Measurements from ENCODE around the gene SCD.

GRCh38 chr10:100315615-100316014 lies 31.4 kb upstream of the SCD start:
- TF ChIP-seq HMG20B (CRISPR knock-in tag; IDR thresholded peaks at IDR 0.05) (no peak), ETV6 (IDR thresholded peaks at IDR 0.05; ENCODE audit: borderline replicate concordance in 1 of 2, low read depth in 2 of 2, low read length in 1 of 2) (no peak), ETV6 (CRISPR knock-in tag; IDR thresholded peaks at IDR 0.05; ENCODE audit: borderline replicate concordance) (no peak), NR3C1 (CRISPR knock-in tag; IDR thresholded peaks at IDR 0.05) (no peak), E2F4 (CRISPR knock-in tag; IDR thresholded peaks at IDR 0.05; ENCODE audit: low read depth) (no peak), PML (IDR thresholded peaks at IDR 0.05; ENCODE audit: low read length) (no peak), FIP1L1 (IDR thresholded peaks at IDR 0.05; ENCODE audit: low read depth, low read length, poor library complexity, severe bottlenecking) (no peak), YY1 (IDR thresholded peaks at IDR 0.05; ENCODE audit: borderline replicate concordance in 1 of 3, control insufficient read depth in 1 of 3, extremely low read depth in 1 of 3, insufficient read depth in 3 of 3, insufficient read length in 1 of 3, insufficient replicate concordance in 2 of 3, low read depth in 1 of 3, low read length in 2 of 3) (no peak), POLR2A (conservative IDR thresholded peaks at IDR 0.05) (no peak), CAMTA2 (CRISPR knock-in tag; conservative IDR thresholded peaks at IDR 0.05) (no peak), MTA3 (IDR thresholded peaks at IDR 0.05; ENCODE audit: borderline replicate concordance) (no peak), MYC (IDR thresholded peaks at IDR 0.05; ENCODE audit: low read depth, low read length) (no peak), MYC (CRISPR knock-in tag; IDR thresholded peaks at IDR 0.05; ENCODE audit: borderline replicate concordance, low read depth) (no peak)
